ENCODE data around the gene DLL3.

The DLL3 gene

DNA sequence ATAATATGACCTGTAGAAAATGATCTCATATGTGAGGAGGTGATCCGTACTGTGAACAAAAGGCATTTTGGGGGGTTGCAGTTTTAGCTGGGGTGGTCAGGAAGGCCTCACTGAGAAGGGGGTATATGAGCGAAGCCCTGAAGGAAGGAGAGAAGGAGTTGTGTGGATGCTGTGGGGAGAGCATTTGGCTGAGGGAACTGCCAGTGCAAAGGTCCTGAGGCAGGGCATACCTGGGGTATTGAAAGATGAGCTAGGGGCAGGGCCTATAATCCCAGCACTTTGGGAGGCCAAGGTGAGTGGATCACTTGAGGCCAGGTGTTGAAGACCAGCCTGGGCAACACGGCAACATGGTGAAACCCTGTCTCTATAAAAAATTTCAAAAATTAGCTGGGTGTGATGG is 18.7 kb downstream of the DLL3 start:
- no peaks in the 10 kb centered on the region for H3K79me2 ChIP-seq (ENCODE audit: insufficient read depth, low read length)
- no peak overlapping the region for H3K4me3 ChIP-seq (ENCODE audit: low read depth, low read length, poor library complexity, severe bottlenecking)
- no peak overlapping the region for H3K9ac ChIP-seq (ENCODE audit: low read length)
- no peak overlapping the region for H3K27ac ChIP-seq (ENCODE audit: low read depth, low read length, poor library complexity, severe bottlenecking)
- no peaks in the 10 kb centered on the region for H3K9me2 ChIP-seq (ENCODE audit: low read depth, low read length)
- H3K4me2 ChIP-seq (ENCODE audit: low read length) = no peak overlapping the region
- no peak overlapping the region for H2AFZ ChIP-seq (ENCODE audit: low read length)
- H4K20me1 ChIP-seq (ENCODE audit: insufficient read depth, low read length) = no peaks in the 10 kb centered on the region
- no peak for TF ChIP-seq EZH2 (IDR thresholded peaks at IDR 0.05; ENCODE audit: borderline replicate concordance, low read length)
- TF ChIP-seq, protein P1, sequence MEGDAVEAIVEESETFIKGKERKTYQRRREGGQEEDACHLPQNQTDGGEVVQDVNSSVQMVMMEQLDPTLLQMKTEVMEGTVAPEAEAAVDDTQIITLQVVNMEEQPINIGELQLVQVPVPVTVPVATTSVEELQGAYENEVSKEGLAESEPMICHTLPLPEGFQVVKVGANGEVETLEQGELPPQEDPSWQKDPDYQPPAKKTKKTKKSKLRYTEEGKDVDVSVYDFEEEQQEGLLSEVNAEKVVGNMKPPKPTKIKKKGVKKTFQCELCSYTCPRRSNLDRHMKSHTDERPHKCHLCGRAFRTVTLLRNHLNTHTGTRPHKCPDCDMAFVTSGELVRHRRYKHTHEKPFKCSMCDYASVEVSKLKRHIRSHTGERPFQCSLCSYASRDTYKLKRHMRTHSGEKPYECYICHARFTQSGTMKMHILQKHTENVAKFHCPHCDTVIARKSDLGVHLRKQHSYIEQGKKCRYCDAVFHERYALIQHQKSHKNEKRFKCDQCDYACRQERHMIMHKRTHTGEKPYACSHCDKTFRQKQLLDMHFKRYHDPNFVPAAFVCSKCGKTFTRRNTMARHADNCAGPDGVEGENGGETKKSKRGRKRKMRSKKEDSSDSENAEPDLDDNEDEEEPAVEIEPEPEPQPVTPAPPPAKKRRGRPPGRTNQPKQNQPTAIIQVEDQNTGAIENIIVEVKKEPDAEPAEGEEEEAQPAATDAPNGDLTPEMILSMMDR (IDR thresholded peaks at IDR 0.05; ENCODE audit: low read length) = no peak
- peaks cover 12% of the 10 kb centered on the region for H3K27me3 ChIP-seq (ENCODE audit: insufficient read depth, low read length)
- no peaks in the 10 kb centered on the region for H3F3A ChIP-seq (ENCODE audit: insufficient read depth, low read length)
- H3K36me3 ChIP-seq (ENCODE audit: insufficient read depth, low read length) = no peaks in the 10 kb centered on the region
- peaks cover 46% of the 10 kb centered on the region for H3K4me1 ChIP-seq (ENCODE audit: insufficient read depth, low read length, severe bottlenecking)
- no peaks in the 10 kb centered on the region for H3K9me3 ChIP-seq (ENCODE audit: low read length)

DNA sequence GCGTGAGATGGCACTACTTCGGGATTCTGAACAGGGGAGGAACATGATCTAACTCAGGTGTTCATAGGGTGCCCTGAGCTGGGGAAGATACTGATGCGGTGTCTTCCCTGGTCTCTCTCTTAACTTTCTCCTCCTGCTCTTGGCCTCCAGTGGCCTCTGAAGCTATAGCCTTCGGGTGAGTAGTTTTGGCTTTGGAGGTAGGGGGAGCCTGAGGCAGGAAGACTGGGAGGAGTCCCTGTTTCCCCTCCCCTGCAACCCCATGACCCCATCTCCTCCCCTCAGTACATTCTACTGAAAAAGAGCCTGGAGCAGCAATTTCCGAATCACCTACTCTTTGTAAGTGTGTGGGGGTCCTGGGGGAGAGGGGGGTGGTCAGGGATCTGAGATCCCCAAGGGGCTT is 19.7 kb downstream of the DLL3 start:
- TF ChIP-seq, protein P1 (IDR thresholded peaks at IDR 0.05; ENCODE audit: low read length) = no peak
- TF ChIP-seq EZH2 (IDR thresholded peaks at IDR 0.05; ENCODE audit: borderline replicate concordance, low read length) = no peak
- no peak overlapping the region for H2AFZ ChIP-seq (ENCODE audit: low read length)
- H3K4me1 ChIP-seq (ENCODE audit: insufficient read depth, low read length, severe bottlenecking) = peaks cover 46% of the 10 kb centered on the region
- H3K36me3 ChIP-seq (ENCODE audit: insufficient read depth, low read length) = no peaks in the 10 kb centered on the region
- H3K4me2 ChIP-seq (ENCODE audit: low read length) = no peak overlapping the region
- H3K27ac ChIP-seq (ENCODE audit: low read depth, low read length, poor library complexity, severe bottlenecking) = no peak overlapping the region
- no peaks in the 10 kb centered on the region for H3K79me2 ChIP-seq (ENCODE audit: insufficient read depth, low read length)
- H3K9ac ChIP-seq (ENCODE audit: low read length) = no peak overlapping the region
- H3K27me3 ChIP-seq (ENCODE audit: insufficient read depth, low read length) = peaks cover 12% of the 10 kb centered on the region
- no peaks in the 10 kb centered on the region for H4K20me1 ChIP-seq (ENCODE audit: insufficient read depth, low read length)
- H3K4me3 ChIP-seq (ENCODE audit: low read depth, low read length, poor library complexity, severe bottlenecking) = no peak overlapping the region
- no peaks in the 10 kb centered on the region for H3F3A ChIP-seq (ENCODE audit: insufficient read depth, low read length)
- H3K9me2 ChIP-seq (ENCODE audit: low read depth, low read length) = no peaks in the 10 kb centered on the region
- no peaks in the 10 kb centered on the region for H3K9me3 ChIP-seq (ENCODE audit: low read length)

DNA sequence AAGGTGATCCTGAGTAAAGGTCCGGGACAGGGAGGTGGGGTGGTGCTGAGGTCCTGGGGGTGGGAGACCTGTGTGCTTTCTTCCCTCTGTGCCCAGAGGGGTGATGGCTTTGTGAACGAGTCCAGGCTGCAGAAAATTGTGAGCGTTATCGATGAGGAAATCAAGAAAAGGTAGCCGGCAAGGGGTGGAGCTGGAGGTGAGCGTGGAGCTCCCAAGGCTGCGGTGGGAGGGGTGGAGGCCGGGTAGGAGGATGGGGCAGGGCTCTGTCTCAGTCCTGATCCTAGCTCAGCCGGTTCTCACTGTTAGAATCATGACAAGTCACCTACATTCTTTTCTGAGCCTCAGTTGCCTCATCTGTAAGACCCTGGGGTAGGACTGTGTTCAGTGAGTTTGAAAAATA is 20.2 kb downstream of the DLL3 start:
- no peaks in the 10 kb centered on the region for H3K9me3 ChIP-seq (ENCODE audit: low read length)
- no peaks in the 10 kb centered on the region for H3K36me3 ChIP-seq (ENCODE audit: insufficient read depth, low read length)
- no peaks in the 10 kb centered on the region for H3K9me2 ChIP-seq (ENCODE audit: low read depth, low read length)
- no peak overlapping the region for H3K9ac ChIP-seq (ENCODE audit: low read length)
- TF ChIP-seq, protein P1 (IDR thresholded peaks at IDR 0.05; ENCODE audit: low read length) = no peak
- TF ChIP-seq EZH2 (IDR thresholded peaks at IDR 0.05; ENCODE audit: borderline replicate concordance, low read length) = no peak
- no peaks in the 10 kb centered on the region for H4K20me1 ChIP-seq (ENCODE audit: insufficient read depth, low read length)
- H3K4me3 ChIP-seq (ENCODE audit: low read depth, low read length, poor library complexity, severe bottlenecking) = no peak overlapping the region
- H3K79me2 ChIP-seq (ENCODE audit: insufficient read depth, low read length) = no peaks in the 10 kb centered on the region
- no peak overlapping the region for H3K4me2 ChIP-seq (ENCODE audit: low read length)
- H3K4me1 ChIP-seq (ENCODE audit: insufficient read depth, low read length, severe bottlenecking) = peaks cover 46% of the 10 kb centered on the region
- H3K27me3 ChIP-seq (ENCODE audit: insufficient read depth, low read length) = peaks cover 12% of the 10 kb centered on the region
- H2AFZ ChIP-seq (ENCODE audit: low read length) = no peak overlapping the region
- H3F3A ChIP-seq (ENCODE audit: insufficient read depth, low read length) = no peaks in the 10 kb centered on the region
- no peak overlapping the region for H3K27ac ChIP-seq (ENCODE audit: low read depth, low read length, poor library complexity, severe bottlenecking)

All from OCI-LY1 (cell line).